Medulla oblongata (tissue), 1 donor: Measurements from ENCODE around the gene ELMO1.
A peak's percentile ranks its signal among the peaks of the same experiment; 100 is the strongest.

ENCODE experiments used
- DNase-seq: peaks from one replicate; pipeline ENCODE4 v3.0.0-alpha.2; 2015; ENCODE audit errors: extremely low spot score

The ELMO1 gene

DNA sequence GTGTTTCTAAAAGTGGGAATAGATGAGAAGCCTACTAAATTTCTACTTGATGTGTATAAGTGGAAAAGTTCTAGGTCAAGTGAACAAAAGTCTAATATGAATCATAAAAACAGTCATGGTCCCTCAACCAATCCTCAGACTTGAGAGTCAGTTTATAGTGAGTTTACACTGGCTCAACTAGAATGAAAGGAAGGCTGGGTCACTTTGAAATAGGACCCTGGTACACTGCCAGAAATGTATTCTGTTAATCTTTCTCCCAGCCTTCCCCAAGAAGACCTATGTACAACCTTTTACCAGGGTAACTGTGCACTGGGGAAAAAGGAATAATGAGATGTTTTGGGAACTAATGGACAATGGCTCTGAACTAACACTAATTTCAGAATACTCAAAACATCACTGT lies 17.3 kb downstream of the ELMO1 start:
- DNase-seq: no peak

DNA sequence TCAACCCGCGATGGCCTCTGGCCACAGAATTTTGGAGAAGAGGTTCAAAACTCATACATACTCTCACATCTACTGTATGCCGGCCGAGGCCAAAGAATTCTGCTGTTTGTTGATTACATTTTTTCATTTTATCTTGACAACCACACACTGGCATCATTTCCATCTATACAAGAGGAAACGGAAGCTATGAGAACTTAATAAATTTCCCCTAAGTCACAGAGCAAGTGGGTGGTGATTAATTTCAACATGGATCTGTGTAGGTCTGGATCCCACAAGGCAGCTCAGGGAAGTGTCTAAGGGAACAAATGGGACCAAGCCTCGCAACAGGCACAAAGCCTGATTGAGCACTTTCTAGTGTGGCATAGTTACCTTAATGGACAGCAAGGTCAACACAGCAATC lies 18.0 kb downstream of the ELMO1 start:
- DNase-seq: no peak

DNA sequence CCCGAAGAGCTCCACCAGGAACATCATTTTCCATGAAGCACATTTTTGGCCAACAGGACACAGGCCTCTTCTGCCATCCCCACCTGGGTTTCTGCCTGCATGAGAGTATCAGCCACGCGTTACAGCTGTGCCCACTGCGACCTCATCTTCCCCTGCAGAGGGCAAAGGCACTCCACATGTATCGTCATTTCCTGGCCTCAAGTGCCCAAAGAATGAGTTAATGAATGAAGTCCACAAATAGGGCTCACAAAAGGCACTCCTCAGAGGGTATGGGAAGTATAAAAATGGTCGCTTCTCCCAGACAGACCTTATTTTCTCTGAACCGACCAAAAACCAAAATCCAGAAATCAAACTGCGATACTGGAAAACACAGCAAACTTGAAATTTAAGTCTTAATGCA lies 18.5 kb downstream of the ELMO1 start:
- no peak for DNase-seq

DNA sequence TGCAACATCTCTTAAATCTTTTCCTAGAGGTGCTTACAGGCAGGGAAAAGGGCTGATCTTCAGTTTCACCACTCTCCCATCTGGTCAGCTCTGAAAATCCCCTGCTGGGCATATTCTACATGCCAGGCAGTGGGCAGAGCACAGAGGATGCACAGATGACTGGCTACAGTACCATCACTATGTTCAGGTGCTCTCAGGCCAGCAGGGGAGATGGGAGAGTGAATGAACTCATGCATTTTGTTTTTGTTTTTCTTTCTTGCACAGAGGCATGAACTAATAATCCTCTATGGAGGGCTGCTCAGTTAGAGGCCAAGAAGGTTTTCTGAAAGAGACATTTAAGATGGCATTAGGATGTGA lies 19.3 kb downstream of the ELMO1 start:
- DNase-seq: no peak

DNA sequence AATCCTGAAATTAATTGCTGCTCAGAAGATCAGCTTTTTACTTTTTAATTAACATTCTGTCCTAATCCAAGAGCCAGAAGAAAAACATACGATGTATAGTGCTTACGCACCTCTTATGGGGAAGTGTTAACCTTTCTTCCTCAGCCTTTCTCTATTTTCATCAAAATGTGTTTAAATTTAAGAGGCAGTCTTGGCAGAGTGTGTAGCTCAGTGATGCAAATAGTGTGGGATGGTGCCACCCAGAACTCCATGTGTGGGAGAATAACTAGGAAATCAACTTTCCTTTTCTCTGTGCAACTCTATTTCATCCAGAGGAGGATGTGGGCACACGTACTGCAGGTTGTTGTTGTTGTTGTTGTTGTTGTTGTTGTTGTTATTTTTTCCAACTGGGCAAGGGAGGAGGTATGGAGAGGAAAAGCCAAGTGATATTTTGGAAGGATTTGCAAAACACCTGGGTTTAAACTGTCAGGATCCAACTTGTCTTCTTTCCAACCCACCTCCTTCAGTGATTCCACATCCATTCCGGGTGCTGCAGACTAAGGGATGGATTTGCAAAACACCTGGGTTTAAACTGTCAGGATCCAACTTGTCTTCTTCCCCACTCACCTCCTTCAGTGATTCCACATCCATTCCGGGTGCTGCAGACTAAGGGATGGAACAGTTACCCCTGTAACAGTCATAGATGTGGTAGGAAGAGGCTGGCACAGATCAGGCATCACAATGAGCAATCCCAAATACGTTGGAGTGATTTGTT lies 19.8 kb downstream of the ELMO1 start:
- DNase-seq: no peak

DNA sequence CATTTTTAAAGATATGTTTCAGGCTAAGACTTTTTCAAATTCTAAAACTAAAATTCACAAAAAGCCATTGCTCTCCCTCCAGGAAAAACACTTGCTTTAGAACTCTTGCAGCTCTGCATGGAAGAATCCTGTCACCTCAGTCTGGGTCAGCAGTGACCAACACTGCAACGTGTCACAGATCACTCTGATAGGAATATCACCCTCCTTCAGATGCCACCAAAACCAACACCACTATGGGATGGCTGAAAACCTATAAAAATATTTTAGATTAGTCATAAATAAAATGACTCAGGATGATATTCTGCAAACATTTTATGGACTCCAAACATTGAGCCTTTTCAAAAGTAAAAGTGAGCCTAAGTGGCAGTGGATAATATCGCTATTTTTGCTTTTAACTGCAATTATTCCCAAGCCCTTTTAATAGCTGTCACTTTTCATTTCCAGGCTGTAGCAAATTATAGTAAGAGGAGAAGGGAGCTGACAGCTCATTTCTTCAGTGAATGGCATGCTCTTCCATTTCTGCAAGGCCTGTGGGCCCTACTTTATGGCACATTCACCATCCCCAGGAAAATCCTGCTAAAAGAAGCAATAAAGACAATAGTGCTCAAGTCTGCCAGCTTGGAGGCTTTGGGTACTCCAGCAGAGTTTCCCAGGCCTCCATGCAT lies 21.3 kb downstream of the ELMO1 start:
- DNase-seq: no peak

DNA sequence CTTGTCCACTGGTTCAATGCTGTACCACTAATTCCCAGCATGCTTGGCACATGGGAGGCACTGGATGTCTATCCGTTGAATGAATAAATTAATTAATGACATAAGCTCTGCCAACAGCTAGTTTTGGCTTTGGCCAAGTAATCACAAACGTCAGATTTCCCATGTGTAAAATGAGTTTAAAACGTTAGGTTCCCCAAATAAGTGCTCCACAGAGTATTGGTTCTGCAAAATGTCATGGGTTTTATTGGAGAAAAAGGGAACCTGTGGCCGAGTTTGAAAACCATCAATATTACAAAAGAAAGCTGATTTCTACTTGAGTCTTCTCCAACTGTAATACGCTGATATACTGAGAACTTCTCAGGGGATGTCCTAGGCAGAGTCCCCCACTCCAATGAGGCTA lies 23.2 kb downstream of the ELMO1 start:
- peak; percentile 74 for DNase-seq

DNA sequence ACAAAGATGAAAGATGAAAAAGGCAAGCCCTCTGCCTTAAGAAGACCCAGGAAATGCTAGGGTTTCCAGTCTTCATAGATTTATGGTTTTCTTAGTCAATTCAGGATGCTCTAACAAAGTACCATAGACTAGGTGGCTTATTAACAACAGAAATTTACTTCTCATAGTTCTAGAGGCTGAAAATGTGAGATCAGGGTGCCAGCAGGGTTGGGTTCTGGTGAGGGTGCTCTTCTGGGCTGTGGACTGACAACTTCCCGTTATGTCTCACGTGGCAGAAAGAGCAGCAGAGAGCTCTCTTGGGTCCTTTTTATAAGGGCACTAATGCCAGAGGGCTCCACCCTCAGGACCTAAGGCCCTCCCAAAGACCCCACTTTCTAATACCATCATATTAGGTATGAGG lies 23.7 kb downstream of the ELMO1 start:
- no peak for DNase-seq

DNA sequence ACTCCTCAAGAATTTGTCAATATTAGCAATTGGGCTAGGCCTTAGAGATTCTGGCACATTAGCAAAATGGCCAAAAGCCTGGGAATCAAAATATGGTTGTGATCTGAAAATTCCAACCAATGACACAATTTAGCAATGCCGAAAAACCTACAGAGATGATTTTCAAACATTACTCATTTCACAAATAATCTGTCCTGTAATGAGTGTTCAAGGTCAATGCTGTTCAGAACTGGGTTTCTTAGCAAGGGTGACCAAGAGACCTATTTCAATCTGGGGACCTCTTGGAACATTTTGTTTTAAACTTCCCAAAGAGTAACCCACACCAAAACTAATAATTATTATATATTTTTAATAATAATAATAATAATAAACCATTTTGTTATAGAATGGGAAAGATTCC lies 24.1 kb downstream of the ELMO1 start:
- DNase-seq: no peak

DNA sequence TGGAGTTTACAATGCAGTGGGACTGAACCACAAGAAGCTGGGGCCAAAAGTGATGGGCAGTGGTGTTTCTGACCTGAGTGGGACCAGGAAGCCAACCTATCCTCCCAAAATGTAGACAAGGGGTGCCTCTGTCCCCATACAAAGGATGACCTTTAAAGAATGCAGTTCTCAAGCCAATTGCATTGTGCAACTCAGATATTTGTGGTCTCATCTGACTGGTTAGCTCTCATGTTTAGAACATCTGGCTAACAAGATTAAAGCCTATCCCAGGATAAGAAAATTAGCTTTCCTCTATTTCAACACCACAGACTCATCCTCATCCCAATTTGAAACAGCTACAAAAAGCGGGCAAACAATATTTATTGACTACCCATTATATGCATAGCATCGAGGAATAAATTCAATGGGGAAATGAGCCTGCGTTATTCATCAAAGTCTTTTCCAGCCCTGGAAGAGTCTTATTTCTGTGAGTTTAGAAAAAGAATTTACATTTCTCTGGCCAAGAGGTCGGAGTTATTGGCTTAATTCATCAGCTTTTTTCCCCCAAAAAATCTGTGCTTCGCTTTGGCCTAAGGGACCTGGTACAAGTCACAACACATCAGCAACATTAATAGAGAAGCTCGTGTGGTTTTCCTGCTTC lies 26.7 kb downstream of the ELMO1 start:
- no peak for DNase-seq

DNA sequence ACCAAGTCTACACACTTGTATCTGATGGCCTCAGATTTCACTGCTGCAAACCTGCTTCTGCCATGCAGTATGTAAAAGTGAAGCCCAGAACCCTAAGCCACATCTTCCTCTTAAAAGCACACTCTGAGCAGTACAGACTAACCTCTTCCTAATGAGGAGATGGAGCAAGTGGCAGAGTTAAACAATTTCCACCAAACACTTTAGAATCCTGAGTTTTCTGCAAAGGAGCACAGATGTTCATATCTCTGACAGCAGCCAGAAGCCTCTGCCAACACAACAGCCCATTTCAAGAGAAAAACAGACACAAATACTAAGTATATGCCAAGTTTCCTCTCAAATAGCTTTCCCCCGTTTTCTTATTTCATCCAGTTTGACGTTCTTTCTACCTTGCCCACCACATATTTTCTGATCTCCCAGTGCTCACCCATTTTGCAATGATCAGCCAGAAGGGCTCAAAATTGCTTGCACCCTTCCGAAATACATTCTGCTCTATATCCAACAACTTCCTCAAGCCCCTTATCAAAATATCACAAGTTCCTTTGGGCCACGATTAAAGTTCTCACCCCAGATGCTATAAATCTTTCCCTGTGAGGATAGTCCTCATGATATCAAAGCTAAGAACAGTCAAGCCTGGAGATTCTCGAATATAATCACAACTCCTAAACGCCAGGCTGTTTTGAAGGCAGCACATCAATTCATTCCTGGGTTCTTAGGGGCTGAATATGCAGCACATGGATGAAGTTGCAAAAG lies 27.5 kb downstream of the ELMO1 start:
- DNase-seq: no peak

DNA sequence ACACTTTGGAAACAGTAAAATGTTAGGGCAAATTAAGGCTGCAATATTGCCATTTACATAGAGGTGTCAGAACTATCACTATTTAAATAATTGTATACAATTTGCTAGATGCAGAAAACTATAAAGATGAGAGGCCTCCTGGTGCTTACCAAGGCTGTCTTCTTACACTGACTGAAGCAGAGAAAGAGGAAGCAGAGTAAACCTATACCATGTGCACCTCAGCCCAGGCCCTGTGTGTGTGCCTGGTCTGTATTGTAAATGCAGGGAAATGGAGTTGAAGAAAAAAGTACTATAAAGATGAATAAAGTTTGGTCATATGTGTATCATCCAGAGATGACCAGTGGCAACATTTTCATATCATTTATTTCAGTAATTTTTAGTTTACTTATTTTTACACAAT lies 29.2 kb downstream of the ELMO1 start:
- no peak for DNase-seq

DNA sequence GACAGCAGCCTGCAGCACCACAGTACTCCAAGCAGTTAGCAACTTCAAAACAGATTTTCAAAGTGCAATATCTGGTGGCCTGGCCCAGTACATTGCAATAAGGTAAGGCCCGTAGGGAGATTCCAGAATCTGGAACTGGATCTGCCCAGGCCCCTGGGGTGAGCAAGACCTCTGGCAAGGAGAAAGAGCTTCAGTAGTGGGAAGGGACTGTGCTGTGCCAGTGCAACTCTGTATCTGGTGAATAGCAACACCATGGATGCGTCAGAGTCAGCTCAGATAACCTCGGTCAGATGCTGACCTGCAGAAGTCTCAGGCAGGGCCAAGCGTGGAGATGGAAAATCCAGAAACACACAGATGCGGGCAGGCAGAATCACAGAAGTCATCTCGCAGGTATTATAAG lies 30.3 kb downstream of the ELMO1 start:
- no peak for DNase-seq

DNA sequence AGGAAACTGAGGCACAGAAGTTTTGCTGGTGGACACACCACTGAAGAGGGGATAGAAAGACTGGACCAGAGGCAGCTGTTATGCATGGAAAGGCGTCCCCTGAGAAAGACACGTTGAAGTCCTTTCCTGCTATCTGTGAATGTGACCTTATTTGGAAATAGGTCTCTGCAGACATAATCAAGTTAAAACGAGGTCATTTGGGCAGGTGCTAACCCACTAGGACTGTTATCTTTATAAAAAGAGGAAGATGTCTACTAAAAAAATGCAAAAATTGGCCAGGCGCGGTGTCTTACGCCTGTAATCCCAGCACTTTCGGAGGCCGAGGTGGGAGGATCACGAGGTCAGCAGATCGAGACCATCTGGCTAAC lies 31.6 kb downstream of the ELMO1 start:
- no peak for DNase-seq

DNA sequence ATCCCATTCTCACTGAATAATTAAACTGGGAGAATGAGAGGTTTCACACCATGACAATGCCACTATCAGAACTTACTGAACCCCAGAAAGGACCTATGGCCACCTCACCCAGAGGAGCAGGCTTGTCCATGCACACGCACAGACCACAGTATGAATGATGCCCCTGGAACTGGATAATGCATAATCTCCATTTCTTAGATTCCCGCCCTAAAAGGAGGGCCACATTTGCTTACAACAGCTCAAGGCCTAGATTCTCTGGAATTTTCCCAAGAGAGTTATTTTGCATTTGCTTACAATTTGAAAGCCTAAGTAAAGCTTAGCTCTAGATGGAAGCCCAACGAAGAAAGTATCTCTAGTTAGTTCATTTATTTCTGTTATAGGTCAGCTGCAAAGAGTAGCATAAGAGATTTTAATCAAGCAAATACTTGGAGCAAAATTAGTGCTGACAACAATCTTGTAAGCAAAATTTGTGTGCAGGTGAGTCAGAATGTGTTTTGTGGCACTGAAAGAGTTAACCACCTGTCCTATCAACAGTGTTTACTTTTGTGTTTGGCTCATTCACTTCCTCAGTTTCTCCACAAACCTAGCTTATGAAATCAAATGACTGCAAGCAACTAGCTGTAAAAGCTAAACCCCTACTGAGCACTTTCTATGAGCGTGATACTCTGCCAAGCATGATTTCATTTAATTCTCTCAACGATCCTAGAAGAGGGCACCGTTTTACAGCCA lies 32.1 kb downstream of the ELMO1 start:
- DNase-seq: no peak

DNA sequence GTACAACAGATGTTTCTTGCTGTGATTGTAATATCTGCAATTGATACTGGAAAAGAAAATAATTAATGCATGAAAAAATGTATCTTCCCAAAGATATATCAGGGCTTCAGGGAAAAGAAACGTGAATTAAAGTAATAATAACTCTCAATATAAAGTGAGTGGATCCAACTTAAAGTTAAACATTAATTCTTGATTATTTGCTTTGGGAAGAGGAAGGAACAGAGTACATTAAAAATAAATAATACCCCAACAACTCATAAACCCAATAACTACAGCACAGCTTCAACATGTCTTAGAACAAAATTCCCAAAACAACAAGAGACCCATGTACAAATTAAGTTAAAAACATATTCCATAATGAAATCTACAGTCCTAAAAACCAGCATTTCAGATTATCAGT lies 33.0 kb downstream of the ELMO1 start:
- DNase-seq: no peak

DNA sequence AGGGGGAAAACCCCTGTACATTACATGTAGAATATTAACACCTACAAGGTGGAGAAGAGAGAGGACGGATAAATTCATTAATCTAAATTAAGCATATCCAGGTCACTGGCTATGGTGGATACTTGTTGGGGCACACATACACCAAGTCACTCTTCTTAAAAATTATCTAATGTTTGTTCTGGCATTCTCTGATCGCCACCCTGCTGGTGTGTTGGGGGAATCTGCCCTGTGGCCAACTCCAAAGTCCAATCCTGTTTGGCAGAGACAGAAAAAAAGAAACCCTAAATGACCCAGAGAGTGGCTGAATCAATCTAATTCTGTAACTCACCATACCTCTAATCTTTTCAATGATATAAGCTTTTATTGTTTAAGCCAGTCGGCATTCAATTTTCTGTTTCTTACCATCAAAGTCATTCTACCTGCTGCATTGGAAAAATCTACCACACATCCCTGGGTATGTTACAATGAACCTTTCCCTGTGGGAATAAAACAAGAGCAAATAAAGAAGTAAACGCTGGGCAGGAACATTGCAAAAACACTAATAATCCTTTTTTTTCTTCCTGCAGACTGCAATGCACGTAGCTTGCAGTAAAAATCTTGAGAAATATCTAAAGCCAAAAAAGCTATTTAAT lies 34.2 kb downstream of the ELMO1 start:
- no peak for DNase-seq

DNA sequence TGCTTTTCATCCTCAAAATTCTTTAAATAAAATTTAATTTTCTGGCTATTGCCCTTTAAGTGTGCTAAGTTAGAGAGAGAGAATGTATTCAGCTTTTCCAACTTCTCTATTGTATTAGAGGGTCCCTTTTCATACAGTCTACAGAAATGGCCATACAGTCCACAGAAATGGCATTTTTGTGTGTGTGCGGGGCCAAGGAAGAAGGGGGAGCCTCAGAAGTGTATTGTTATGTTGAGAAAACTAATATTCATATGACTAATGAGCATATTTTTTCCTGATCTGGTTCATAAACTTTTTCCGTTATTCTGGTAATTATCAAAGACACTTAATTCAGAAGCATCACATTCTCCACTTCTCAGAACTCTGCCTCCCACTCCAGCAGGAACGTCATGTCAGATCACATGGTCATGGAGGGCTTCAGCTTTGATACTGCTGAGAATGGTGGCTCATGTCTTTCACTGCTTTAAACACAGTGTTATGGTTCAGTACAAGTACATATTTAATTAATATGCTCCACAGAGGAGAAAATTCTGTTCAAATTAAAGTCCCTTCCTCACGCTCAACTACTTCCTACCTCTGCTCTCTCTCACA lies 37.1 kb downstream of the ELMO1 start:
- DNase-seq: no peak

DNA sequence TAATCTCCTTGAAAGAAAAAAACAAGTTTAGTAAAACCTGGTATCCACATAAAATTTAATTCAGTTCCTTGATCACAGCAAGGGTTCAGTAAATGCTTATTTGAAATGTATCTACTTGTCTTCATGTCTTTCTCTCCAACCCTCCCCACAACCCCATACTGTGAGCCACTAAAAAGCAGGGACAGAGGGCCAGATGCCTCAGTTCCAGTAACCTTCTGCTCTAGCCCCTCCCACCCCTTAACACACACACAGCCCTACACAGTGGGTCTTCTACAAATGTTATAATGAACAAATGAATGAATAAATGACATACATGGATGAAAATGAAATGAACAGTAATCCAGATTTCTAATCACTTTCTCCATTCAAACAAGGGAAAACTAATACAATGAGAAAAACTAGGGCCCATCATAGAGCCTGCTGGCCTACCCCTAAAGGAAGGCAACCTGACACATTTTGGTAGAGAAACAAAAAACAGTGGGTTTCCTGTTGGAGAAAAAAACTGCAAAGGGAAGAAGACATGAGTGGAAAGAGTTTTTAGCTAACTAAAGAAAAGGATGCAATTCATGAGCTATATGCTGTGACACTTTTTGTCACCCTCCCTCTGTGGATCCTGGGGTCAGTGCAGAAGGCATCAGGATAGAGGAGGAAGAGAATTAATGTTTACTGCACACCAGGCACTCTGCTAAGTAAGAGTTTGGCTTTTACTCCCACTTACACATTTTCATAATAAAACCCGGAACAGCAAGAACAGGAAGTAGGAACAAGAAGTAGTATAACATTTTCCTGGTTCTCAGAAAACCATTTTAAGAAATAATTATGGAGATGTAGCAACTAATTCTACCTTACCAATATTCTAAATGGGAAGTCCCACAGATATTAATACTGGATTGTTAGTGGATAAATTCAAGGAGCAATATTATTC lies 38.1 kb downstream of the ELMO1 start:
- no peak for DNase-seq

DNA sequence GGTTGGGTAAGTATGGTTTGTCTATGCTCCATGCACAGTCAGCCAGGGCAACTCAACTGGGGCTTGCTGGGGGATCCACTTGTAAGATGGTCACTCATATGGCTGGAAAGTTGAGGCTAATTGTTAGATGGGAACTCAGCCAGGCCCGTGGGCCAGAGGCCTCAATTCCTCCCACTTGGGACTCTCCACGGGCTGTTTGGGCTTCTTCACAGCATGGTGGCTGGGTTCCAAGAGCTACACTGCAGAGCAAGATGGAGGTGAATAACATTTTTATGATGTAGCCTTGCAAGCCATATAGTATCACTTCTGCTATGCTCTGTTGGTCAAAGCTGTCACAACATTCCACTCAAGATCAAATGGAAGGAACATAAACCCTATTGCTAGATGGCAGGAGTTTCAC lies 39.2 kb downstream of the ELMO1 start:
- no peak for DNase-seq
